GM18858 (cell line): Measurements from ENCODE around the gene SHOC2.

Experiments
- ATAC-seq: cut with Tn5 transposase; IDR thresholded peaks from one replicate; pipeline ENCODE4 v1.9.1; 2021; ENCODE audit not compliant: unreplicated experiment

The SHOC2 gene

GRCh38 chr10:111039522-111039921, 120.1 kb downstream of the SHOC2 start:
- no peak for ATAC-seq

- ATAC-seq: no peak
These were observed 137.6 kb downstream of the SHOC2 start for GRCh38 chr10:111057006-111057405.
